ENCODE measurements around the gene FAM32A. TPM values are rescaled to one million over a fixed set of nuclear protein-coding genes. Genes with fewer than 3 reads are reported as not detected.

FAM32A gene
- total and polyA plus RNA-seq, 7 donors = 26.3 to 133 (median 44.2) TPM

GRCh38 chr19:16207490-16208025 is 22.3 kb downstream of the FAM32A start:
- Histone ChIP-seq H3K27me3 (ENCODE audit: insufficient read depth in 3 of 3, low read length in 2 of 3) (no peaks in the 10 kb centered on the region), H3K4me3 (no peak overlapping the region), H3K4me1 (peaks cover 6% of the 10 kb centered on the region), H3K9me3 (no peaks in the 10 kb centered on the region), H3K36me3 (ENCODE audit: insufficient read depth in 1 of 2, low read depth in 1 of 2) (peaks cover 6 to 88% of the 10 kb centered on the region in 2 donors), H3K27ac (no peak overlapping the region)
- DNase-seq (no peak), ATAC-seq (no peak)
- TF ChIP-seq CTCF (IDR thresholded peaks at IDR 0.05) = no peak
- intact Hi-C loops (cut with DNase I) = no loop called here
- WGBS, 3 donors = 89 to 91% (median 89%) methylated on average over 12 of the region's 12 CpGs

- Histone ChIP-seq H3K4me3 (no peak overlapping the region), H3K27ac (no peak overlapping the region), H3K9me3 (no peaks in the 10 kb centered on the region), H3K36me3 (ENCODE audit: insufficient read depth in 1 of 2, low read depth in 1 of 2) (peaks cover 6 to 83% of the 10 kb centered on the region in 2 donors), H3K27me3 (ENCODE audit: insufficient read depth in 3 of 3, low read length in 2 of 3) (no peaks in the 10 kb centered on the region), H3K4me1 (peaks cover 6% of the 10 kb centered on the region)
- 87 to 91% (median 90%) methylated on average over 21 of the region's 21 CpGs for WGBS, 3 donors
- intact Hi-C loops (cut with DNase I) = no loop called here
- no peak for DNase-seq
- no peak for ATAC-seq
- no peak for TF ChIP-seq CTCF (IDR thresholded peaks at IDR 0.05)
These were observed 23.0 kb downstream of the FAM32A start for GRCh38 chr19:16208064-16208759.

- TF ChIP-seq CTCF (IDR thresholded peaks at IDR 0.05) = no peak
- DNase-seq = no peak
- Histone ChIP-seq H3K36me3 (ENCODE audit: insufficient read depth in 1 of 2, low read depth in 1 of 2) (peaks cover 6 to 74% of the 10 kb centered on the region in 2 donors), H3K4me1 (peaks cover 6% of the 10 kb centered on the region), H3K4me3 (no peak overlapping the region), H3K9me3 (no peaks in the 10 kb centered on the region), H3K27me3 (ENCODE audit: insufficient read depth in 3 of 3, low read length in 2 of 3) (no peaks in the 10 kb centered on the region), H3K27ac (no peak overlapping the region)
- WGBS, 3 donors = 91 to 94% (median 92%) methylated on average over 29 of the region's 29 CpGs
- no peak for ATAC-seq
- intact Hi-C loops (cut with DNase I) = no loop called here
These were observed 23.8 kb downstream of the FAM32A start for GRCh38 chr19:16208847-16209665.

- 92 to 96% (median 94%) methylated on average over 4 of the region's 4 CpGs for WGBS, 3 donors
- Histone ChIP-seq H3K4me1 (peaks cover 6% of the 10 kb centered on the region), H3K27ac (no peak overlapping the region), H3K27me3 (ENCODE audit: insufficient read depth in 3 of 3, low read length in 2 of 3) (no peaks in the 10 kb centered on the region), H3K4me3 (no peak overlapping the region), H3K36me3 (ENCODE audit: insufficient read depth in 1 of 2, low read depth in 1 of 2) (peaks cover 6 to 72% of the 10 kb centered on the region in 2 donors), H3K9me3 (no peaks in the 10 kb centered on the region)
- no peak for ATAC-seq
- DNase-seq = no peak
- intact Hi-C loops (cut with DNase I) = no loop called here
- TF ChIP-seq CTCF (IDR thresholded peaks at IDR 0.05) = no peak
These were observed 25.0 kb downstream of the FAM32A start for GRCh38 chr19:16210168-16210567.
